Measurements from ENCODE around the gene STAT5B. TPM values are rescaled to one million over a fixed set of nuclear protein-coding genes. Genes with fewer than 3 reads are reported as not detected.

Gene STAT5B
- polyA plus RNA-seq, 3 donors, result 28.5 to 103 (median 47.9) TPM

GRCh38 chr17:42284566-42284965 lies 8.4 kb upstream of the STAT5B start:
- H3K27me3 Mint-ChIP-seq (ENCODE audit: low read depth in 3 of 3), result peaks cover 0 to 1% (median 1%) of the 10 kb centered on the region in 3 donors
- H3K27ac ChIP-seq (ENCODE audit: low read depth in 1 of 2, low read length in 2 of 2), result no peak overlapping the region
- no peak for TF ChIP-seq CTCF (IDR thresholded peaks at IDR 0.05)
- H2AFZ ChIP-seq (ENCODE audit: insufficient read depth, low read depth, low read length, poor library complexity, severe bottlenecking), result no peak overlapping the region
- H3K27ac Mint-ChIP-seq, result peak overlapping the region in 1 of 7 donors; percentile 55
- peaks cover 22% of the 10 kb centered on the region for H3K79me2 ChIP-seq (ENCODE audit: insufficient read depth, low read length)
- H3K9me3 Mint-ChIP-seq, result no peaks in the 10 kb centered on the region
- H3K4me1 ChIP-seq (ENCODE audit: control insufficient read depth in 1 of 2, insufficient read depth in 2 of 2, low read length in 2 of 2), result peaks cover 32 to 39% of the 10 kb centered on the region in 2 donors
- WGBS (ENCODE audit: insufficient coverage), result 98% methylated on average over 5 of the region's 7 CpGs
- no peak overlapping the region for H3K9ac ChIP-seq (ENCODE audit: insufficient read depth, low read length, poor library complexity, severe bottlenecking)
- peaks cover 14% of the 10 kb centered on the region for H4K20me1 ChIP-seq (ENCODE audit: insufficient read depth, low read length)
- H3K36me3 ChIP-seq (replicated peaks in 1 of 2; ENCODE audit: control insufficient read depth in 1 of 2, insufficient read depth in 2 of 2, low read length in 2 of 2), result no peaks in the 10 kb centered on the region
- no peak overlapping the region for H3K4me2 ChIP-seq (replicated peaks; ENCODE audit: extremely low read depth, low read length, poor library complexity, severe bottlenecking)
- no peak overlapping the region for H3K4me3 Mint-ChIP-seq
- H3K27me3 ChIP-seq (ENCODE audit: control insufficient read depth in 2 of 2, insufficient read depth in 2 of 2, low read length in 2 of 2), result no peaks in the 10 kb centered on the region
- H3K4me1 Mint-ChIP-seq, result peaks cover 30% of the 10 kb centered on the region
- no peak for DNase-seq
- peaks cover 0 to under 1% of the 10 kb centered on the region in 2 donors for H3K36me3 Mint-ChIP-seq
- no peak overlapping the region for H3K4me3 ChIP-seq (replicated peaks in 1 of 3; ENCODE audit: low read depth in 2 of 3, low read length in 3 of 3)
- intact Hi-C loops (cut with micrococcal nuclease), result no loop called here
- H3K9me3 ChIP-seq (replicated peaks in 1 of 2; ENCODE audit: control insufficient read depth in 1 of 2, insufficient read depth in 1 of 2, low read length in 2 of 2), result no peaks in the 10 kb centered on the region

GRCh38 chr17:42284024-42284369 lies 7.8 kb upstream of the STAT5B start:
- peaks cover 26 to 34% of the 10 kb centered on the region in 2 donors for H3K4me1 ChIP-seq (ENCODE audit: control insufficient read depth in 1 of 2, insufficient read depth in 2 of 2, low read length in 2 of 2)
- no peak overlapping the region for H3K4me3 Mint-ChIP-seq

More at GRCh38 chr17:42284024-42284369, 7.8 kb upstream of the STAT5B start:
- peaks cover 17% of the 10 kb centered on the region for H3K79me2 ChIP-seq (ENCODE audit: insufficient read depth, low read length)
- H2AFZ ChIP-seq (ENCODE audit: insufficient read depth, low read depth, low read length, poor library complexity, severe bottlenecking), result no peak overlapping the region
- intact Hi-C loops (cut with micrococcal nuclease), result no loop called here
- H3K9me3 ChIP-seq (replicated peaks in 1 of 2; ENCODE audit: control insufficient read depth in 1 of 2, insufficient read depth in 1 of 2, low read length in 2 of 2), result no peaks in the 10 kb centered on the region
- no peaks in the 10 kb centered on the region for H3K36me3 ChIP-seq (replicated peaks in 1 of 2; ENCODE audit: control insufficient read depth in 1 of 2, insufficient read depth in 2 of 2, low read length in 2 of 2)
- peaks cover 26% of the 10 kb centered on the region for H3K4me1 Mint-ChIP-seq
- H3K27ac Mint-ChIP-seq, result peak overlapping the region in 1 of 7 donors; percentile 55
- no peak overlapping the region for H3K4me2 ChIP-seq (replicated peaks; ENCODE audit: extremely low read depth, low read length, poor library complexity, severe bottlenecking)
- no peak overlapping the region for H3K4me3 ChIP-seq (replicated peaks in 1 of 3; ENCODE audit: low read depth in 2 of 3, low read length in 3 of 3)
- H3K9ac ChIP-seq (ENCODE audit: insufficient read depth, low read length, poor library complexity, severe bottlenecking), result no peak overlapping the region
- peaks cover 8% of the 10 kb centered on the region for H4K20me1 ChIP-seq (ENCODE audit: insufficient read depth, low read length)
- no peak for TF ChIP-seq CTCF (IDR thresholded peaks at IDR 0.05)
- H3K27ac ChIP-seq (ENCODE audit: low read depth in 1 of 2, low read length in 2 of 2), result no peak overlapping the region
- H3K27me3 Mint-ChIP-seq (ENCODE audit: low read depth in 3 of 3), result peaks cover 0 to 1% (median 1%) of the 10 kb centered on the region in 3 donors
- no peaks in the 10 kb centered on the region for H3K9me3 Mint-ChIP-seq
- WGBS (ENCODE audit: insufficient coverage), result 90% methylated on average over 4 of the region's 5 CpGs
- no peaks in the 10 kb centered on the region for H3K27me3 ChIP-seq (ENCODE audit: control insufficient read depth in 2 of 2, insufficient read depth in 2 of 2, low read length in 2 of 2)
- H3K36me3 Mint-ChIP-seq, result no peaks in the 10 kb centered on the region
- no peak for DNase-seq
